ENCODE measurements around the gene INPPL1.

Gene INPPL1

DNA sequence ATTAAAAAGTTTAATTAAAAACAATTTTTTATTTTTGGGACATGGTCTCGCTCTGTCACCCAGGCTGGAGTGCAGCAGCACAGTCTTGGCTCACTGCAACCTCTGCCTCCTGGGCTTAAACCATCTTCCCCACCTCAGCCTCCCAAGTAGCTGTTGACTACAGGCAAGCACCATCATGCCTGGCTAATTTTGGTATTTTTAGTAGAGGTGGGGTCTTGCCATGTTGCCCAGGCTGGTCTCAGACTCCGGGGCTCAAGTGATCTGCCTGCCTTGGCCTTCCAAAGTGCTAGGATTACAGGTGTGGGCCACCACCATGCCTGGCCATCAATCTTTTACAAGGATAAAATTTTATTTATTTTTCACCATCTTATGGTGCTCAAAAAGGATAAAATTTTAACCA is 62.7 kb downstream of the INPPL1 start:
- DNase-seq (ENCODE audit: low read depth) = no peak
